ENCODE data around the gene ARHGAP28. TPM values are rescaled to one million over a fixed set of nuclear protein-coding genes. Genes with fewer than 3 reads are reported as not detected.

ARHGAP28 gene
- total RNA-seq, 3 donors from 2014 or later, result 7.3 to 13.0 (median 10.8) TPM

DNA sequence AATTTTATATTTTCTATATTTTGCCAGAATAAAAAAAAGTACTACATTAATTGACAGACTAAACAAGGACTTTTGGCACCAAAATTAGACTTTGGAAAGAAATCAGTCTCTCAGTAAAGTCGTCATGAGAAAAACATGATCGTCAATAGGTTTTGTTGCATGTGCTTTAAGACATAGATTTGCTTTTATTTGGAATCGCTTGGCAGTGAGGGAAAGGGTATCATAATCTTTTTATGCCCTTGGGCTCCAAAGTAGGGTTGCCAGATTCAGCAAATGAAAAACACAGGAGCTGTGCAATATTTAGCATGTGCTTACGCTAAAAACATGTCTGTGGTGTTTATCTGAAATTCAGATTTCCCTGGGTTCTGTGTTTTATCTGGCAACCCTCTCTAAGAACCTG, 210.5 kb downstream of the ARHGAP28 start:
- H3K4me3 ChIP-seq, result no peak overlapping the region
- TF ChIP-seq, protein P1, sequence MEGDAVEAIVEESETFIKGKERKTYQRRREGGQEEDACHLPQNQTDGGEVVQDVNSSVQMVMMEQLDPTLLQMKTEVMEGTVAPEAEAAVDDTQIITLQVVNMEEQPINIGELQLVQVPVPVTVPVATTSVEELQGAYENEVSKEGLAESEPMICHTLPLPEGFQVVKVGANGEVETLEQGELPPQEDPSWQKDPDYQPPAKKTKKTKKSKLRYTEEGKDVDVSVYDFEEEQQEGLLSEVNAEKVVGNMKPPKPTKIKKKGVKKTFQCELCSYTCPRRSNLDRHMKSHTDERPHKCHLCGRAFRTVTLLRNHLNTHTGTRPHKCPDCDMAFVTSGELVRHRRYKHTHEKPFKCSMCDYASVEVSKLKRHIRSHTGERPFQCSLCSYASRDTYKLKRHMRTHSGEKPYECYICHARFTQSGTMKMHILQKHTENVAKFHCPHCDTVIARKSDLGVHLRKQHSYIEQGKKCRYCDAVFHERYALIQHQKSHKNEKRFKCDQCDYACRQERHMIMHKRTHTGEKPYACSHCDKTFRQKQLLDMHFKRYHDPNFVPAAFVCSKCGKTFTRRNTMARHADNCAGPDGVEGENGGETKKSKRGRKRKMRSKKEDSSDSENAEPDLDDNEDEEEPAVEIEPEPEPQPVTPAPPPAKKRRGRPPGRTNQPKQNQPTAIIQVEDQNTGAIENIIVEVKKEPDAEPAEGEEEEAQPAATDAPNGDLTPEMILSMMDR (IDR thresholded peaks at IDR 0.05), result no peak
- no peak for TF ChIP-seq POLR2A (IDR thresholded peaks at IDR 0.05)
- TF ChIP-seq POLR2AphosphoS5 (IDR thresholded peaks at IDR 0.05), result no peak
- no peaks in the 10 kb centered on the region for H3K36me3 ChIP-seq
- intact Hi-C loops (cut with DNase I; ENCODE audit: low total_unique reads), result no loop called here
- no peak for DNase-seq (ENCODE audit: low spot score in 2 of 2)
- no peaks in the 10 kb centered on the region for H3K9me3 ChIP-seq
- no peaks in the 10 kb centered on the region for H3K27me3 ChIP-seq
- no peak overlapping the region for H3K27ac ChIP-seq
- no peaks in the 10 kb centered on the region for H3K4me1 ChIP-seq

DNA sequence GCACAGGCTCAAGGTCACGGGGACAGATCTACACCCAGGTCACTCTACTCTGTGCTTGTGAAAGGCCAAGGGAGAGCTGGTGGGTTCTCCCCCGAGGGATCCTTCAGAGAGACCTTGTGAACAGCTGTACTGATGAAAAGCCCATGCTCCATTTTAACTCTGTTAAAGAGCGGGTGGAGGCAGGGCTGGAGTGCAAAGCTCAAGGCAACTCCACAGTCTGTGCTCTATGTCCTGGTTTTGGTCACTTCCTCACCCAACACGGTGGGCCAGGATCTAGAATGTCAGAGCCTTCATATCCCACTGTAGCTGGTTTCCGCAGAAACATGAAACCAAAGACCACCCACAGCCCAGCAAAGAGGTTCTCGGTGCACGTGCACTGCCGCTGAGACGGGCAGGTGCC, 210.9 kb downstream of the ARHGAP28 start:
- intact Hi-C loops (cut with DNase I; ENCODE audit: low total_unique reads), result no loop called here
- Histone ChIP-seq H3K27ac (no peak overlapping the region), H3K4me1 (no peaks in the 10 kb centered on the region), H3K36me3 (no peaks in the 10 kb centered on the region), H3K27me3 (no peaks in the 10 kb centered on the region), H3K4me3 (no peak overlapping the region), H3K9me3 (no peaks in the 10 kb centered on the region)
- DNase-seq (ENCODE audit: low spot score in 2 of 2), result no peak
- no peak for TF ChIP-seq POLR2AphosphoS5 (IDR thresholded peaks at IDR 0.05)
- no peak for TF ChIP-seq POLR2A (IDR thresholded peaks at IDR 0.05)
- TF ChIP-seq, protein P1 (IDR thresholded peaks at IDR 0.05), result no peak

DNA sequence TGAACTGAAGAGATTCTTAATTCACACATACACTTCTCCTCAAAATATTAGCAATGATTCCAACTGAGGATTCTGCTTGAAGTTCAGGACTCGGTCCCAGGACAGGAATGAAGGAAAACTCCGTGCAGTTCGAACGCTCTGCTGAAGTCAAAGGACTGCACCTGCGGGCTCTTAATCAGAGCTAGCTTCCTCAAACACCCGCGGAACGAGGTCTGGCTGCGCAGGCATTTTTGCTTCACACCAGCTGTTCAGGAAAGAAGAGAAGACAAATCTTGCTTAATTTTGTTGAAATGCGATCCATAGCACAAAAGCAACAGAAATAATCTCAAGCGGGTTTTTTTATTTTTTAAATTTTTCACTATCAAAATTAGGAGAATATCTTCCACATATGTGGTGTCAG, 212.5 kb downstream of the ARHGAP28 start:
- TF ChIP-seq, protein P1 (IDR thresholded peaks at IDR 0.05), result no peak
- TF ChIP-seq POLR2AphosphoS5 (IDR thresholded peaks at IDR 0.05), result no peak
- Histone ChIP-seq H3K27me3 (no peaks in the 10 kb centered on the region), H3K4me3 (no peak overlapping the region), H3K4me1 (no peaks in the 10 kb centered on the region), H3K9me3 (no peaks in the 10 kb centered on the region), H3K27ac (no peak overlapping the region), H3K36me3 (no peaks in the 10 kb centered on the region)
- no peak for DNase-seq (ENCODE audit: low spot score in 2 of 2)
- intact Hi-C loops (cut with DNase I; ENCODE audit: low total_unique reads), result no loop called here

DNA sequence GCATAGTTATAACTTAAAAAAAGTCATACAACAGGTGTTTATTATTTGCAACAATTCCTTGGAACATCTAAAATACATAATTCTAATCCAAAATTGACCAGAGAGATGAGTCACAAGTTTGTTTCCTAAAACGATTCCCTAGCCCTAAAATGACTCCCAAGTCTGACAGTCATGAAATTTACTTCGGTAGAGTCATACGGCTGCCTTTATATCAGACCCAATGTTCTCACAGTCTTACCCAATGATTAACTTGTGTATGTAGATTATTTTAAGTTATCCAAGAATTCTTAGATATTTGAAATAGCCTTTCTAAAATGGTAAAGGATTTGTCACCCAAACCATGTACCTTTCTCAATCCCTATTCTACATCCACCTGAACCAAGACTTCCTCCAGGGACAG, 213.2 kb downstream of the ARHGAP28 start:
- Histone ChIP-seq H3K27ac (no peak overlapping the region), H3K36me3 (no peaks in the 10 kb centered on the region), H3K4me3 (no peak overlapping the region), H3K27me3 (no peaks in the 10 kb centered on the region), H3K9me3 (no peaks in the 10 kb centered on the region), H3K4me1 (no peaks in the 10 kb centered on the region)
- TF ChIP-seq POLR2A (IDR thresholded peaks at IDR 0.05) (no peak), POLR2AphosphoS5 (IDR thresholded peaks at IDR 0.05) (no peak)
- TF ChIP-seq, protein P1 (IDR thresholded peaks at IDR 0.05), result no peak
- intact Hi-C loops (cut with DNase I; ENCODE audit: low total_unique reads), result no loop called here
- DNase-seq (ENCODE audit: low spot score in 2 of 2), result no peak

DNA sequence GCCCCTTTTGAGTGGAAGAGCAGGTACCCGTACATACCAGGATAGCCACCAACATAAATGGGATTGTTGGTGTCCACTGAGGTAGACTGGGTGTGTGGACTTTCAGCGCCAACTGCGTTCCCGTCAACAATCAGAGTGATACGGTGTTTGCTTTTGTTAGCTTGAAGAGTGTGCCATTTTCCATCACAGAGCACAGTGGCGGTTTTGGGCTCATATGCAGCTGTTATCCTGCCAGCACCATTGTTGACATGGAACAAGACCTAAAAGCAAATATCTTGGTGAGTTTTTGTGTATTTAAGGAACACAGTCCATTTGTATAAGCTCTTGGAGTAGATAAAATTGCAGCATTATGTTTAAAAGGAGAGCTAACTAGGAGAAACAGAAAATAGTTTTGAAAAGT, 213.6 kb downstream of the ARHGAP28 start:
- Histone ChIP-seq H3K4me3 (no peak overlapping the region), H3K9me3 (no peaks in the 10 kb centered on the region), H3K27ac (no peak overlapping the region), H3K36me3 (no peaks in the 10 kb centered on the region), H3K27me3 (no peaks in the 10 kb centered on the region), H3K4me1 (no peaks in the 10 kb centered on the region)
- DNase-seq (ENCODE audit: low spot score in 2 of 2), result no peak
- intact Hi-C loops (cut with DNase I; ENCODE audit: low total_unique reads), result no loop called here
- TF ChIP-seq, protein P1 (IDR thresholded peaks at IDR 0.05), result no peak
- TF ChIP-seq POLR2AphosphoS5 (IDR thresholded peaks at IDR 0.05), result no peak
- no peak for TF ChIP-seq POLR2A (IDR thresholded peaks at IDR 0.05)
